GM12878 (cell line): ENCODE results near the gene JKAMP.

ENCODE experiments used
- ZNF384 ChIP-seq: IDR thresholded peaks from 2 replicates; pipeline ENCODE4 v1.6.1; 2012; ENCODE audit warnings: low read depth, mild to moderate bottlenecking, low read length, improper control_type of control experiment, borderline replicate concordance
- TF ChIP-seq, protein P1 (sequence below), 3 experiments: IDR thresholded peaks in 2 of 3; conservative IDR thresholded peaks in 1 of 3; 2 replicates each; pipeline ENCODE4 v1.5.1; 2011; ENCODE audit warnings: low read depth in 3 of 3, low read length in 3 of 3, mild to moderate bottlenecking in 3 of 3, control low read depth in 2 of 3, moderate library complexity in 2 of 3, inconsistent platforms in 1 of 3, mixed read lengths in 1 of 3; ENCODE audit not compliant: control insufficient read depth in 2 of 3, insufficient read depth in 1 of 3; ENCODE audit errors: extremely low read depth in 1 of 3

GRCh38 chr14:59490756-59491155 is 6.4 kb downstream of the JKAMP start:
- TF ChIP-seq, protein P1, sequence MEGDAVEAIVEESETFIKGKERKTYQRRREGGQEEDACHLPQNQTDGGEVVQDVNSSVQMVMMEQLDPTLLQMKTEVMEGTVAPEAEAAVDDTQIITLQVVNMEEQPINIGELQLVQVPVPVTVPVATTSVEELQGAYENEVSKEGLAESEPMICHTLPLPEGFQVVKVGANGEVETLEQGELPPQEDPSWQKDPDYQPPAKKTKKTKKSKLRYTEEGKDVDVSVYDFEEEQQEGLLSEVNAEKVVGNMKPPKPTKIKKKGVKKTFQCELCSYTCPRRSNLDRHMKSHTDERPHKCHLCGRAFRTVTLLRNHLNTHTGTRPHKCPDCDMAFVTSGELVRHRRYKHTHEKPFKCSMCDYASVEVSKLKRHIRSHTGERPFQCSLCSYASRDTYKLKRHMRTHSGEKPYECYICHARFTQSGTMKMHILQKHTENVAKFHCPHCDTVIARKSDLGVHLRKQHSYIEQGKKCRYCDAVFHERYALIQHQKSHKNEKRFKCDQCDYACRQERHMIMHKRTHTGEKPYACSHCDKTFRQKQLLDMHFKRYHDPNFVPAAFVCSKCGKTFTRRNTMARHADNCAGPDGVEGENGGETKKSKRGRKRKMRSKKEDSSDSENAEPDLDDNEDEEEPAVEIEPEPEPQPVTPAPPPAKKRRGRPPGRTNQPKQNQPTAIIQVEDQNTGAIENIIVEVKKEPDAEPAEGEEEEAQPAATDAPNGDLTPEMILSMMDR (IDR thresholded peaks at IDR 0.05 in 2 of 3, conservative IDR thresholded peaks at IDR 0.05 in 1 of 3; ENCODE audit: control insufficient read depth in 2 of 3, extremely low read depth in 1 of 3, insufficient read depth in 1 of 3, low read depth in 3 of 3, low read length in 3 of 3) = no peak
- TF ChIP-seq ZNF384 = no peak
